ENCODE data around the gene TMEM138.

DNA sequence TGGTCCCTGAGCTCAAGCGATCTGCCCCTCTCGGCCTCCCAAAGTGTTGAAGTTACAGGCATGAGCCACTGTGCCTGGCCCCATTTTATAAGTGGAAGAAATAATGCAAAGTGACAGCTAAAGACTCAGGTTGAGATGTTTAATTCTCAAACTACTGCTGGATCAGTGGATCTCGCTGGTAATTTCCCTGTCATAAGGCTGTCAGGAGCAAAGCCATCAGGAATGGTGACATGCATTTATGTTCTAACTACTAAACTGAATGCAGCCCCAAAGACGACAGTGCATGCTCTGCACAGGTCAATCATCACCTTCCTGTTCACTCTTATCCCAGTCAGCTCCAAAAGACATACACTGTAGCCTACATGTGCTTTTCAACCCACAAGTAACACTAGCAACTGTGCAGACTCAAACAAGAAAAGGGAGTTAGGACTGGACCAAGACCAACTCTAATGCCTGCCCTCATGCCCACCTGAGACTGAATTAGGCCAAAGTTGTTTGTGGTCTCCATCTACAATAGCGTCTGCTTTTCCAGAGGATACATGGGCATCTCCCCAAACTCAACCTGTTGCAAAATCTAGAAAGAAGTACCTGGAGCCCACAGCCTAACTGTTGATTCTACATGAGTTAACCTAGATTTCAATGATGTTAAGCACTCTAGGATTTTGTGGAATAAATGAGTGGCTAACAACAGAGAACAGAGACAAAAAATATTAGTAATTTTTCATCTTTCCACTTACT lies 45.0 kb downstream of the TMEM138 start:
- TF ChIP-seq, protein P1, sequence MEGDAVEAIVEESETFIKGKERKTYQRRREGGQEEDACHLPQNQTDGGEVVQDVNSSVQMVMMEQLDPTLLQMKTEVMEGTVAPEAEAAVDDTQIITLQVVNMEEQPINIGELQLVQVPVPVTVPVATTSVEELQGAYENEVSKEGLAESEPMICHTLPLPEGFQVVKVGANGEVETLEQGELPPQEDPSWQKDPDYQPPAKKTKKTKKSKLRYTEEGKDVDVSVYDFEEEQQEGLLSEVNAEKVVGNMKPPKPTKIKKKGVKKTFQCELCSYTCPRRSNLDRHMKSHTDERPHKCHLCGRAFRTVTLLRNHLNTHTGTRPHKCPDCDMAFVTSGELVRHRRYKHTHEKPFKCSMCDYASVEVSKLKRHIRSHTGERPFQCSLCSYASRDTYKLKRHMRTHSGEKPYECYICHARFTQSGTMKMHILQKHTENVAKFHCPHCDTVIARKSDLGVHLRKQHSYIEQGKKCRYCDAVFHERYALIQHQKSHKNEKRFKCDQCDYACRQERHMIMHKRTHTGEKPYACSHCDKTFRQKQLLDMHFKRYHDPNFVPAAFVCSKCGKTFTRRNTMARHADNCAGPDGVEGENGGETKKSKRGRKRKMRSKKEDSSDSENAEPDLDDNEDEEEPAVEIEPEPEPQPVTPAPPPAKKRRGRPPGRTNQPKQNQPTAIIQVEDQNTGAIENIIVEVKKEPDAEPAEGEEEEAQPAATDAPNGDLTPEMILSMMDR (IDR thresholded peaks at IDR 0.05; ENCODE audit: low read depth, low read length, poor library complexity, severe bottlenecking) = no peak
- no peak for TF ChIP-seq EZH2phosphoT487 (IDR thresholded peaks at IDR 0.05; ENCODE audit: borderline replicate concordance, low read length)
